GM12801 (cell line): ENCODE results near the gene BACH2.

Experiments used
- CTCF ChIP-seq: IDR thresholded peaks from one replicate; pipeline ENCODE4 v1.5.1; 2011; ENCODE audit warnings: control low read depth; ENCODE audit not compliant: insufficient read length; ENCODE audit errors: extremely low read depth

BACH2 gene

GRCh38 chr6:90216072-90216977 lies 80.3 kb downstream of the BACH2 start:
- TF ChIP-seq CTCF, result no peak

- no peak for TF ChIP-seq CTCF
Measured at GRCh38 chr6:90214966-90215365, 81.7 kb downstream of the BACH2 start.

GRCh38 chr6:90214461-90214860 lies 82.2 kb downstream of the BACH2 start:
- no peak for TF ChIP-seq CTCF

DNA sequence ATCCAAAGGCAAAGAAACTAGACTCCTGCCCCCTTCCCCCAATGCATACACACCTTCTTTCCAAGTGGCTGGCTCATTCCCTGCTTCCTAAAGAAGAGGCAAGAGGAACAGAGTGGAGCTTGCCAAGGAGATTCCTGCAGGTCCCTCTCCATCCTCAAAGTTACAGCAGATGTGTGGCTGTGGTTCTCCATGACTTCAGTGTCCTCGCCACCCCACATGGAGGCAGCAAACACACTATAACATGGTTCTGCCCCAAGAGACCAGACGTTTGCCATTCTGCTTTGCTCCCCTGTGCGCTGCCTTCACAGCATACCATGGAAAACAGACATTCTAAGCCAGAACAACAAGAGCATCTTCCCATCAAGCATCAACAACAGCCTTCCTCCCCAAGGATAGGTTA lies 84.4 kb downstream of the BACH2 start:
- TF ChIP-seq CTCF, result no peak

GRCh38 chr6:90209527-90209926 lies 87.1 kb downstream of the BACH2 start:
- TF ChIP-seq CTCF, result no peak

DNA sequence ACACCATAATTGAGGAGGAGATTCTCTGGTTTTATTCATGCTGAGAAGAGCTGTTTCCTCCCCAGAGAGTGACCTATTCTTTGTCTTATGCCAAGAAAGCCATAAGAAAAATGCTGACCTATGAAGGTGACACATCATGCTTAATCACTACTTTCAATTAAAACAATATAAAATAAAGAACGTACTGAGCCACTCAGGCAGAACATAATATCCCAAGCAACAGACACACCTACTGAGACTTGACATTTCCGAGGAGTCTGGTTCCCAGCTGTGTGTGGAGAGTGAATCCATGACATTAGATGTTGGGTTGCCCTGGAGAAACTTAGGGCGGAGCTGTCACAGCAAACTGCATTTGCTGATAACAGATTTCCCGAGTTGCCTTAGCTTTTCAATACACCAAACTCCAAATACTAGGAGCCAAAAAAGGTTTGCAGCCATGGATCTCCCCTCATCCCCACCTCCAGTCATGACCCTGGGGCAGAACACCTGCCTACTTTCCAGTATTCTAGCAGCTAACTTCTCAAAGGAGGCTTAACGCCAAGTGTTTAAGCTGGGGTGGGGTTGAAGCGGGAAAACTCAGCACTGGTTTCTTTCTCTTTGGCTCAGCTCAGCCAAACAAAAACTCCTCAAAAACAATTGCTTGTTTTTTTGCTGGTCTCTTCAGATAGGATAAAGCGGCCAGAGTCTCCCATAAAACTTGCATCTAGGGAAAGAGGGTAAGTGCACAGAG lies 92.2 kb downstream of the BACH2 start:
- TF ChIP-seq CTCF, result no peak

DNA sequence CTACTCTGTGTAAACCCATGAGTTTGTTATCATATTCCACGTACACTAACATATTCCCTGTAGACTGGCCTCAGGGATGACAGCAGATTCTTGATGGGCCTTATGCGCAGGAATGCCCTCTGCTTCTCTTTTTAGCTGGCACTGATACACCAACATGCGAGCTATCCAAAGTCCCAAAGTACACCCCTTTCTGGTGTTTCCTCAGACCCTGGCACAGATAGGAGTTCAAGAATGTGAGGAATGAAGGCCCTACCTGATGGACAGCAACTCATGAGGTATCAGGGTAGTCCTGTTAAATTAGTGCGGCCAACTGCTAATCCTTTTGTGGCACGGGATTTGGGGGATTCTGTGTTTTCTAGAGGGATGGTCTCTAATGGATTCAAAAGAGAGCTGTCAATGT lies 93.0 kb downstream of the BACH2 start:
- no peak for TF ChIP-seq CTCF
